Liver (tissue), 9 donors: ENCODE results near the gene SERPINA4. TPM values are rescaled to one million over a fixed set of nuclear protein-coding genes. Genes with fewer than 3 reads are reported as not detected.
A peak's percentile ranks its signal among the peaks of the same experiment; 100 is the strongest.

Experiments
- DNase-seq: peaks from one replicate; pipeline ENCODE4 v3.0.0-alpha.2; 2017; ENCODE audit warnings: low spot score
- H3K27ac ChIP-seq, 2 donors: one replicate each; pipeline ENCODE4 v1.7.0; 2013; ENCODE audit warnings: inconsistent platforms in 2 of 2, low read length in 2 of 2, control low read depth in 1 of 2, low read depth in 1 of 2, mild to moderate bottlenecking in 1 of 2
- H3K27me3 ChIP-seq, 4 donors: one replicate each; pipeline versions ENCODE4 v1.6.1 to v1.7.0; 2013; ENCODE audit warnings: low read length in 3 of 4, inconsistent platforms in 1 of 4, mild to moderate bottlenecking in 1 of 4, moderate library complexity in 1 of 4; ENCODE audit not compliant: control insufficient read depth in 4 of 4, insufficient read depth in 4 of 4
- H3K36me3 ChIP-seq, 4 donors: one replicate each; pipeline versions ENCODE4 v1.6.1 to v1.7.0; 2013; ENCODE audit warnings: low read length in 3 of 4, mild to moderate bottlenecking in 3 of 4, low read depth in 1 of 4, moderate library complexity in 1 of 4; ENCODE audit not compliant: control insufficient read depth in 4 of 4, insufficient read depth in 3 of 4
- H3K4me1 ChIP-seq, 4 donors: one replicate each; pipeline versions ENCODE4 v1.6.1 to v1.7.0; 2013; ENCODE audit warnings: low read length in 3 of 4, mild to moderate bottlenecking in 3 of 4, moderate library complexity in 1 of 4; ENCODE audit not compliant: control insufficient read depth in 4 of 4, insufficient read depth in 4 of 4
- H3K4me3 ChIP-seq, 3 donors: one replicate each; pipeline versions ENCODE4 v1.6.1 to v1.7.0; 2013; ENCODE audit warnings: low read length in 3 of 3, control low read depth in 1 of 3, low read depth in 1 of 3, mild to moderate bottlenecking in 1 of 3
- H3K9ac ChIP-seq, 2 donors: one replicate each; pipeline ENCODE4 v1.7.0; 2013; ENCODE audit warnings: low read length in 2 of 2, mild to moderate bottlenecking in 2 of 2, moderate library complexity in 2 of 2, control low read depth in 1 of 2, low read depth in 1 of 2
- H3K9me3 ChIP-seq, 4 donors: one replicate each; pipeline versions ENCODE4 v1.6.1 to v1.7.0; 2013; ENCODE audit warnings: low read length in 3 of 4; ENCODE audit not compliant: control insufficient read depth in 4 of 4
- CTCF ChIP-seq: fragments of 150-350 bp; IDR thresholded peaks from 2 replicates; pipeline ENCODE4 v1.5.1; 2017; ENCODE audit warnings: improper control_type of control experiment, low read depth, low read length; ENCODE audit not compliant: missing input control
- EGR1 ChIP-seq, 2 donors: IDR thresholded peaks; 2 replicates each; pipeline ENCODE4 v1.6.1; 2016 to 2018; ENCODE audit warnings: antibody characterized with exemption in 2 of 2, low read depth in 2 of 2
- FOXA1 ChIP-seq: IDR thresholded peaks from 2 replicates; pipeline ENCODE4 v1.6.1; 2016; ENCODE audit warnings: antibody characterized with exemption
- FOXA2 ChIP-seq: IDR thresholded peaks from 2 replicates; pipeline ENCODE4 v1.6.1; 2016; ENCODE audit warnings: antibody characterized with exemption
- GABPA ChIP-seq, 2 donors: IDR thresholded peaks in 1 of 2; conservative IDR thresholded peaks in 1 of 2; 2 replicates each; pipeline ENCODE4 v1.6.1; 2016; ENCODE audit warnings: antibody characterized with exemption in 2 of 2, mild to moderate bottlenecking in 1 of 2, moderate library complexity in 1 of 2
- HNF4A ChIP-seq, 2 donors: conservative IDR thresholded peaks; 2 replicates each; pipeline ENCODE4 v1.6.1; 2016; ENCODE audit warnings: antibody characterized with exemption in 2 of 2, mild to moderate bottlenecking in 2 of 2
- HNF4G ChIP-seq: IDR thresholded peaks from 2 replicates; pipeline ENCODE4 v1.6.1; 2016; ENCODE audit warnings: antibody characterized with exemption
- JUND ChIP-seq, 2 donors: IDR thresholded peaks; 2 replicates each; pipeline ENCODE4 v1.6.1; 2016; ENCODE audit warnings: antibody characterized with exemption in 2 of 2
- MAX ChIP-seq: IDR thresholded peaks from 2 replicates; pipeline ENCODE4 v1.6.1; 2016; ENCODE audit warnings: antibody characterized with exemption
- NR2F2 ChIP-seq: IDR thresholded peaks from 2 replicates; pipeline ENCODE4 v1.6.1; 2016; ENCODE audit warnings: antibody characterized with exemption
- RAD21 ChIP-seq, 2 donors: IDR thresholded peaks; 2 replicates each; pipeline ENCODE4 v1.6.1; 2016; ENCODE audit warnings: antibody characterized with exemption in 2 of 2, mild to moderate bottlenecking in 2 of 2
- REST ChIP-seq: IDR thresholded peaks from 2 replicates; pipeline ENCODE4 v1.6.1; 2016; ENCODE audit warnings: antibody characterized with exemption, mild to moderate bottlenecking
- RXRA ChIP-seq, 2 donors: IDR thresholded peaks; 2 replicates each; pipeline ENCODE4 v1.6.1; 2017 to 2018; ENCODE audit warnings: antibody characterized with exemption in 2 of 2, mild to moderate bottlenecking in 1 of 2
- SP1 ChIP-seq: IDR thresholded peaks from 2 replicates; pipeline ENCODE4 v1.6.1; 2018; ENCODE audit warnings: antibody characterized with exemption, mild to moderate bottlenecking
- TAF1 ChIP-seq: conservative IDR thresholded peaks from 2 replicates; pipeline ENCODE4 v1.6.1; 2016; ENCODE audit warnings: antibody characterized with exemption, mild to moderate bottlenecking
- YY1 ChIP-seq: IDR thresholded peaks from 2 replicates; pipeline ENCODE4 v1.6.1; 2016; ENCODE audit warnings: antibody characterized with exemption, mild to moderate bottlenecking
- WGBS: extraction: QIAGEN DNeasy Blood & Tissue Kit; methylation state at CpG from one replicate; pipeline ENCODE4 v1.1.7; 2013; 5-methylcytosine and 5-hydroxymethylcytosine counted together
- polyA plus RNA-seq, 2 donors: library from polyadenylated mRNA; stranded (reverse) in 1 of 2; unstranded in 1 of 2; fragments of 200-250 nt in 1 of 2; fragments of >200 nt in 1 of 2; fragmentation: Nextera tagmentation in 1 of 2; extraction: Ambion mirVana in 1 of 2; gene quantifications; one replicate each; pipeline versions ENCODE4 v1.2.1 to v1.2.3, GENCODE V29; 2013 to 2015
- total RNA-seq, 2 donors: library from RNA; depleted of rRNA; stranded (reverse); fragments of >200 nt; gene quantifications; one replicate each; pipeline ENCODE4 v1.2.3, GENCODE V29; 2014
- TF ChIP-seq, protein P1 (sequence below): IDR thresholded peaks from 2 replicates; pipeline ENCODE4 v1.6.1; 2016; ENCODE audit warnings: antibody characterized with exemption
- TF ChIP-seq, protein P2 (sequence below): IDR thresholded peaks from 2 replicates; pipeline ENCODE4 v1.6.1; 2016; ENCODE audit warnings: antibody characterized with exemption
- donor health status: healthy.
- donor health status: healthy.
- donor health status: healthy.
- donor health status: healthy.
- donor health status: healthy.

SERPINA4 gene
- total and polyA plus RNA-seq, 4 donors: 50.5 to 150 (median 74.0) TPM

GRCh38 chr14:94593749-94594431, 32.6 kb downstream of the SERPINA4 start:
- peak; percentile 66 for DNase-seq
- TF ChIP-seq REST (peak; percentile 52), EGR1 (IDR thresholded peaks at IDR 0.05; ENCODE audit: low read depth in 2 of 2) (peak in 1 of 2 donors; percentile 59), CTCF (no peak), TAF1 (no peak), HNF4G (peak; percentile 100), MAX (peak; percentile 82), RAD21 (IDR thresholded peaks at IDR 0.05) (peak in 1 of 2 donors; percentile 62), GABPA (IDR thresholded peaks at IDR 0.05 in 1 of 2, conservative IDR thresholded peaks at IDR 0.05 in 1 of 2) (peak in 1 of 2 donors; percentile 34), NR2F2 (peak; percentile 96), RXRA (IDR thresholded peaks at IDR 0.05) (peak; percentile 97 to 99), FOXA1 (peak; percentile 73), JUND (IDR thresholded peaks at IDR 0.05) (peak; percentile 84 to 85), FOXA2 (peak; percentile 62), YY1 (peak; percentile 65), HNF4A (conservative IDR thresholded peaks at IDR 0.05) (peak; percentile 98 to 100), SP1 (peak; percentile 96)
- TF ChIP-seq, protein P1, sequence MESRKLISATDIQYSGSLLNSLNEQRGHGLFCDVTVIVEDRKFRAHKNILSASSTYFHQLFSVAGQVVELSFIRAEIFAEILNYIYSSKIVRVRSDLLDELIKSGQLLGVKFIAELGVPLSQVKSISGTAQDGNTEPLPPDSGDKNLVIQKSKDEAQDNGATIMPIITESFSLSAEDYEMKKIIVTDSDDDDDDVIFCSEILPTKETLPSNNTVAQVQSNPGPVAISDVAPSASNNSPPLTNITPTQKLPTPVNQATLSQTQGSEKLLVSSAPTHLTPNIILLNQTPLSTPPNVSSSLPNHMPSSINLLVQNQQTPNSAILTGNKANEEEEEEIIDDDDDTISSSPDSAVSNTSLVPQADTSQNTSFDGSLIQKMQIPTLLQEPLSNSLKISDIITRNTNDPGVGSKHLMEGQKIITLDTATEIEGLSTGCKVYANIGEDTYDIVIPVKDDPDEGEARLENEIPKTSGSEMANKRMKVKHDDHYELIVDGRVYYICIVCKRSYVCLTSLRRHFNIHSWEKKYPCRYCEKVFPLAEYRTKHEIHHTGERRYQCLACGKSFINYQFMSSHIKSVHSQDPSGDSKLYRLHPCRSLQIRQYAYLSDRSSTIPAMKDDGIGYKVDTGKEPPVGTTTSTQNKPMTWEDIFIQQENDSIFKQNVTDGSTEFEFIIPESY: peak; percentile 73
- TF ChIP-seq, protein P2, sequence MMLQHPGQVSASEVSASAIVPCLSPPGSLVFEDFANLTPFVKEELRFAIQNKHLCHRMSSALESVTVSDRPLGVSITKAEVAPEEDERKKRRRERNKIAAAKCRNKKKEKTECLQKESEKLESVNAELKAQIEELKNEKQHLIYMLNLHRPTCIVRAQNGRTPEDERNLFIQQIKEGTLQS: peak; percentile 99
- Histone ChIP-seq H3K36me3 (peaks cover 6 to 29% (median 20%) of the 10 kb centered on the region in 4 donors), H3K4me3 (peak overlapping the region; percentile 0 to 92 (median 44)), H3K9me3 (no peaks in the 10 kb centered on the region), H3K27ac (peak overlapping the region; percentile 67 to 79), H3K27me3 (no peaks in the 10 kb centered on the region), H3K4me1 (peaks cover 9 to 70% (median 45%) of the 10 kb centered on the region in 4 donors), H3K9ac (no peak overlapping the region)
- 29% methylated on average over 4 of the region's 4 CpGs for WGBS
